Endothelial cell of umbilical vein (primary cell): ENCODE data around the gene APBA3. TPM values are rescaled to one million over a fixed set of nuclear protein-coding genes. Genes with fewer than 3 reads are reported as not detected.

Source experiments
- BruUV-seq: library from RNA; stranded (reverse); fragments of 400-500 nt; replicated peaks from 2 replicates; lab custom pipeline; 2021; lab: Mats Ljungman, UMichigan
- CTCF ChIA-PET: fragments of 300-600, 350-600 bp; sonication (Branson Sonifier 250); formaldehyde crosslinking; loops from one replicate; lab custom pipeline; 2021; ENCODE audit warnings: antibody characterized with exemption, inconsistent platforms; lab: Charles Lee
- POLR2A ChIA-PET: fragments of 300-600, 350-600 bp; sonication (Branson Sonifier 250); formaldehyde crosslinking; loops from one replicate; lab custom pipeline; 2021; ENCODE audit warnings: antibody characterized with exemption, inconsistent platforms; lab: Charles Lee
- DNase-seq: peaks from one replicate; pipeline ENCODE4 v3.0.0-alpha.2; 2011; ENCODE audit warnings: low read depth, low spot score
- FAIRE-seq: peaks from 2 replicates; lab custom pipeline; 2011; peaks lifted over from hg19 to GRCh38; lab: Jason Lieb, UNC
- H2AFZ ChIP-seq: 2 replicates; pipeline ENCODE4 v1.6.0; 2012; ENCODE audit warnings: low read depth, low read length, control low read depth, inconsistent platforms
- H3K27ac ChIP-seq: 2 replicates; pipeline ENCODE4 v1.5.1; 2011; ENCODE audit warnings: low read depth, mild to moderate bottlenecking, control low read depth, low read length, moderate library complexity; ENCODE audit not compliant: insufficient read depth
- H3K27me3 ChIP-seq, 2 experiments: 2 replicates each; pipeline versions ENCODE4 v1.6.0 to v1.6.1; 2011; ENCODE audit warnings: low read length in 2 of 2, mixed read lengths in 1 of 2; ENCODE audit not compliant: control insufficient read depth in 2 of 2, insufficient read depth in 2 of 2
- H3K36me3 ChIP-seq, 2 experiments: 2 replicates in 1 of 2; 3 replicates in 1 of 2; pipeline ENCODE4 v1.5.1; 2011; ENCODE audit warnings: low read length in 2 of 2, mild to moderate bottlenecking in 1 of 2, moderate library complexity in 1 of 2; ENCODE audit not compliant: control insufficient read depth in 2 of 2, insufficient read depth in 2 of 2; ENCODE audit errors: extremely low read depth in 1 of 2
- H3K4me1 ChIP-seq: 3 replicates; pipeline ENCODE4 v1.5.1; 2011; ENCODE audit warnings: mild to moderate bottlenecking, low read length; ENCODE audit not compliant: control insufficient read depth, insufficient read depth; ENCODE audit errors: extremely low read depth
- H3K4me2 ChIP-seq: 2 replicates; pipeline ENCODE4 v1.6.1; 2011; ENCODE audit warnings: low read length, control low read depth, mixed read lengths; ENCODE audit not compliant: insufficient read depth
- H3K4me3 ChIP-seq, 3 experiments: fragments of 200-600 bp in 1 of 3; sonication (generic), shearing (Covaris generic) in 1 of 3; replicated peaks in 1 of 3; 2 replicates each; pipeline ENCODE4 v1.5.1; 2011 to 2016; ENCODE audit warnings: control low read depth in 3 of 3, low read length in 3 of 3, mild to moderate bottlenecking in 2 of 3, inconsistent platforms in 1 of 3, low read depth in 1 of 3, moderate library complexity in 1 of 3; ENCODE audit not compliant: insufficient read depth in 1 of 3
- H3K79me2 ChIP-seq: 2 replicates; pipeline ENCODE4 v1.6.0; 2012; ENCODE audit warnings: low read length, inconsistent platforms; ENCODE audit not compliant: control insufficient read depth, insufficient read depth
- H3K9ac ChIP-seq: replicated peaks from 2 replicates; pipeline ENCODE3; 2011; ENCODE audit warnings: low read length, control low read depth; ENCODE audit not compliant: insufficient read depth; ENCODE audit errors: extremely low read depth
- H3K9me1 ChIP-seq: replicated peaks from 3 replicates; pipeline ENCODE4 v1.6.0; 2011; ENCODE audit warnings: mild to moderate bottlenecking, low read length; ENCODE audit not compliant: control insufficient read depth, insufficient read depth; ENCODE audit errors: extremely low read depth
- H3K9me3 ChIP-seq: replicated peaks from 2 replicates; pipeline ENCODE4 v1.5.1; 2012; ENCODE audit warnings: low read length, inconsistent platforms; ENCODE audit not compliant: control insufficient read depth, insufficient read depth
- H4K20me1 ChIP-seq: replicated peaks from 2 replicates; pipeline ENCODE3; 2011; ENCODE audit warnings: mild to moderate bottlenecking, low read length; ENCODE audit not compliant: control insufficient read depth, insufficient read depth; ENCODE audit errors: extremely low read depth
- FOS ChIP-seq: IDR thresholded peaks from 2 replicates; pipeline ENCODE4 v1.6.1; 2011; ENCODE audit warnings: mild to moderate bottlenecking, low read length, moderate library complexity, borderline replicate concordance; ENCODE audit not compliant: insufficient read depth
- JUN ChIP-seq: IDR thresholded peaks from 2 replicates; pipeline ENCODE4 v1.6.1; 2011; ENCODE audit warnings: borderline replicate concordance, low read depth; ENCODE audit not compliant: insufficient read length, insufficient read depth
- POLR2A ChIP-seq: IDR thresholded peaks from 2 replicates; pipeline ENCODE4 v1.6.1; 2012; ENCODE audit warnings: low read depth, mild to moderate bottlenecking, control low read depth, low read length
- POLR2AphosphoS5 ChIP-seq: IDR thresholded peaks from 2 replicates; pipeline ENCODE4 v1.6.1; 2012; ENCODE audit warnings: low read depth, mild to moderate bottlenecking, control low read depth, low read length, moderate library complexity; ENCODE audit not compliant: insufficient read depth
- dilution Hi-C: fragments of 300-500 bp; cut with MboI; formaldehyde crosslinking; loops from one replicate; pipeline ENCODE4 v1.15.0; 2019; ENCODE audit warnings: low sequenced_read_pairs; ENCODE audit not compliant: extremely low pct_ligation_motif_present
- intact Hi-C: fragments of 100-400 bp; cut with micrococcal nuclease; formaldehyde crosslinking; loops from one replicate; pipeline ENCODE4 v1.10.0; 2022
- polyA plus RNA-seq, 4 experiments: library from polyadenylated mRNA; depleted of rRNA in 3 of 4; stranded (reverse) in 3 of 4; unstranded in 1 of 4; fragments of >200 nt; gene quantifications; 2 replicates each; pipeline versions ENCODE4 v1.2.1 to v1.2.3, GENCODE V29; 2011 to 2012; ENCODE audit warnings: missing spikeins in 1 of 4
- total RNA-seq: library from RNA; stranded (reverse); gene quantifications from 2 replicates; pipeline ENCODE4 v1.2.3, GENCODE V29; 2021
- TF ChIP-seq, protein P1 (sequence below), 2 donors: IDR thresholded peaks; 1 replicate in 1 of 2; 2 replicates in 1 of 2; pipeline ENCODE4 v1.5.1; 2011; ENCODE audit warnings: low read length in 2 of 2, mild to moderate bottlenecking in 2 of 2, moderate library complexity in 2 of 2, control low read depth in 1 of 2, inconsistent platforms in 1 of 2, low read depth in 1 of 2; ENCODE audit not compliant: insufficient read depth in 1 of 2; ENCODE audit errors: extremely low read depth in 1 of 2
- TF ChIP-seq, protein P2 (sequence below): IDR thresholded peaks from 2 replicates; pipeline ENCODE4 v1.6.1; 2011; ENCODE audit not compliant: insufficient read depth, insufficient read length

The APBA3 gene
- total and polyA plus RNA-seq, 2 donors (not counting 3 experiments of a cell fraction or from before 2014, with no cell fraction given): 23.4 to 25.1 TPM

GRCh38 chr19:3716147-3716668 is 45.3 kb downstream of the APBA3 start:
- dilution Hi-C loops: no loop called here
- no TSS peak for BruUV-seq
- Histone ChIP-seq H3K27me3 (peaks cover 3 to 6% of the 10 kb centered on the region in 2 experiments), H3K4me1 (no peaks in the 10 kb centered on the region), H3K9me1 (no peaks in the 10 kb centered on the region), H2AFZ (no peak overlapping the region), H4K20me1 (no peaks in the 10 kb centered on the region), H3K9me3 (no peaks in the 10 kb centered on the region), H3K36me3 (no peaks in the 10 kb centered on the region), H3K9ac (no peak overlapping the region), H3K4me3 (no peak overlapping the region), H3K79me2 (no peaks in the 10 kb centered on the region), H3K4me2 (no peak overlapping the region), H3K27ac (no peak overlapping the region)
- POLR2A ChIA-PET: interaction anchor here (0.7 kb wide), 1 partner anchor 656 kb away, joined by 3 read pairs; no protein-coding TSS in a partner anchor
- TF ChIP-seq FOS: no peak
- TF ChIP-seq JUN: no peak
- no peak for TF ChIP-seq POLR2AphosphoS5
- TF ChIP-seq, protein P1, sequence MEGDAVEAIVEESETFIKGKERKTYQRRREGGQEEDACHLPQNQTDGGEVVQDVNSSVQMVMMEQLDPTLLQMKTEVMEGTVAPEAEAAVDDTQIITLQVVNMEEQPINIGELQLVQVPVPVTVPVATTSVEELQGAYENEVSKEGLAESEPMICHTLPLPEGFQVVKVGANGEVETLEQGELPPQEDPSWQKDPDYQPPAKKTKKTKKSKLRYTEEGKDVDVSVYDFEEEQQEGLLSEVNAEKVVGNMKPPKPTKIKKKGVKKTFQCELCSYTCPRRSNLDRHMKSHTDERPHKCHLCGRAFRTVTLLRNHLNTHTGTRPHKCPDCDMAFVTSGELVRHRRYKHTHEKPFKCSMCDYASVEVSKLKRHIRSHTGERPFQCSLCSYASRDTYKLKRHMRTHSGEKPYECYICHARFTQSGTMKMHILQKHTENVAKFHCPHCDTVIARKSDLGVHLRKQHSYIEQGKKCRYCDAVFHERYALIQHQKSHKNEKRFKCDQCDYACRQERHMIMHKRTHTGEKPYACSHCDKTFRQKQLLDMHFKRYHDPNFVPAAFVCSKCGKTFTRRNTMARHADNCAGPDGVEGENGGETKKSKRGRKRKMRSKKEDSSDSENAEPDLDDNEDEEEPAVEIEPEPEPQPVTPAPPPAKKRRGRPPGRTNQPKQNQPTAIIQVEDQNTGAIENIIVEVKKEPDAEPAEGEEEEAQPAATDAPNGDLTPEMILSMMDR (IDR thresholded peaks at IDR 0.05; ENCODE audit: extremely low read depth in 1 of 2, insufficient read depth in 1 of 2, low read depth in 1 of 2, low read length in 2 of 2): no peak
- TF ChIP-seq, protein P2, sequence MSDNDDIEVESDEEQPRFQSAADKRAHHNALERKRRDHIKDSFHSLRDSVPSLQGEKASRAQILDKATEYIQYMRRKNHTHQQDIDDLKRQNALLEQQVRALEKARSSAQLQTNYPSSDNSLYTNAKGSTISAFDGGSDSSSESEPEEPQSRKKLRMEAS: no peak
- TF ChIP-seq POLR2A: no peak
- FAIRE-seq: no peak
- DNase-seq: no peak
- CTCF ChIA-PET: interaction anchor here (1.1 to 1.3 kb wide), 2 partner anchors 10 to 16 kb away, joined by 3 read pairs; no protein-coding TSS in a partner anchor
- intact Hi-C loops: no loop called here
